ENCODE results near the gene PAQR7. TPM values are rescaled to one million over a fixed set of nuclear protein-coding genes. Genes with fewer than 3 reads are reported as not detected.
"Not testable (repeated sequence)": the region's sequence is repeated elsewhere in the genome, so short reads cannot be mapped to it uniquely, and the experiment has no call there.

PAQR7 gene
- polyA plus RNA-seq, 1 donor from 2014 or later = 4.1 TPM

DNA sequence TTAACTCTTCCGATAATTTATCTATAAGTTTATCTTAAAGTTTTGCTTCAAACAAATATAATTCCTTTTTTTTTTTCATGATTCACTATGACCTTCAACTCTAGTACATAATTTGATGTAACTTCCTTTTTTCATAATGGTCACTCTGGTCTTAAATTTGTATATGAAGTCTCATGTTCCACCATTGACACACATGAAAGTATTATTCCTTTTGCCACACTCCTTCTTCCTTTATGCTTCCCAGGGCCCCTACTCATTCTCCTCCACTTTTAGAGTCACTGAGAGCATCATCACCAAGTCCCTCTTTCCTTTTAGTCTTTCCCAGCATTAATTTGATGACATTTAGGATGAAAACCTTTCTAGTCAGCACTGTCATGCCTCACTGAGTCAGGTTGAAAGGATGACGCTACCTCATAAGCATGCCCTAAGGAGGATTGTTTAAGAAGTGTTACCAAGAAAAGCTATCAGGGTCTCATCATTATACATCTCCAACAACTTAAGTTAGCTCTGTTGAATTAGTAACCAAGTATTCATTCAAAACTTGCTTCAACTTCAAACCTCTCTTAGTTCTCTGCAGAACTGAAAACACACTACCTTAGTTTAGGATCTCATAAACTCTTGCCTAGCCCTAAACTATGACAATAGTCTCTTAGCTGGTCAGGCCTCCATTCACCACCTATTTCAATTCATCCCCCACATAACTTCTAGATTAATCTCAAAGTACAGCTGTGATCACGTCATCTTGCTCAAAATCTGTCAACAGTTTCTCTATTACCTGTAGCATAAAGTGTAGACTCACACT lies 30.8 kb downstream of the PAQR7 start:
- Histone ChIP-seq H3K9me3 (ENCODE audit: low read length) (no peaks in the 10 kb centered on the region), H3K79me2 (replicated peaks; ENCODE audit: insufficient read depth, low read length) (no peaks in the 10 kb centered on the region), H3K36me3 (ENCODE audit: insufficient read depth, low read length) (no peaks in the 10 kb centered on the region), H4K20me1 (ENCODE audit: insufficient read depth) (no peaks in the 10 kb centered on the region), H3K4me3 (ENCODE audit: low read length) (no peak overlapping the region), H3K27ac (ENCODE audit: low read length) (no peak overlapping the region), H3K4me2 (ENCODE audit: low read length) (no peak overlapping the region), H3K27me3 (ENCODE audit: insufficient read depth, low read depth, low read length) (no peaks in the 10 kb centered on the region), H3K9ac (ENCODE audit: low read length) (no peak overlapping the region), H3K9me2 (ENCODE audit: insufficient read depth, low read length) (no peaks in the 10 kb centered on the region), H3F3A (ENCODE audit: insufficient read depth, low read length, poor library complexity, severe bottlenecking) (no peaks in the 10 kb centered on the region), H2AFZ (ENCODE audit: low read depth, low read length) (no peak overlapping the region)
- TF ChIP-seq SMC3 (conservative IDR thresholded peaks at IDR 0.05; ENCODE audit: poor library complexity) (no peak), POLR2AphosphoS5 (IDR thresholded peaks at IDR 0.05) (no peak), TAF1 (IDR thresholded peaks at IDR 0.05; ENCODE audit: low read depth) (no peak), MXI1 (conservative IDR thresholded peaks at IDR 0.05; ENCODE audit: poor library complexity, severe bottlenecking) (no peak), RAD21 (conservative IDR thresholded peaks at IDR 0.05) (no peak), EP300 (conservative IDR thresholded peaks at IDR 0.05; ENCODE audit: poor library complexity, severe bottlenecking) (no peak), EZH2 (IDR thresholded peaks at IDR 0.05; ENCODE audit: borderline replicate concordance, insufficient read depth, low read length, poor library complexity, severe bottlenecking) (no peak)
- TF ChIP-seq, protein P1, sequence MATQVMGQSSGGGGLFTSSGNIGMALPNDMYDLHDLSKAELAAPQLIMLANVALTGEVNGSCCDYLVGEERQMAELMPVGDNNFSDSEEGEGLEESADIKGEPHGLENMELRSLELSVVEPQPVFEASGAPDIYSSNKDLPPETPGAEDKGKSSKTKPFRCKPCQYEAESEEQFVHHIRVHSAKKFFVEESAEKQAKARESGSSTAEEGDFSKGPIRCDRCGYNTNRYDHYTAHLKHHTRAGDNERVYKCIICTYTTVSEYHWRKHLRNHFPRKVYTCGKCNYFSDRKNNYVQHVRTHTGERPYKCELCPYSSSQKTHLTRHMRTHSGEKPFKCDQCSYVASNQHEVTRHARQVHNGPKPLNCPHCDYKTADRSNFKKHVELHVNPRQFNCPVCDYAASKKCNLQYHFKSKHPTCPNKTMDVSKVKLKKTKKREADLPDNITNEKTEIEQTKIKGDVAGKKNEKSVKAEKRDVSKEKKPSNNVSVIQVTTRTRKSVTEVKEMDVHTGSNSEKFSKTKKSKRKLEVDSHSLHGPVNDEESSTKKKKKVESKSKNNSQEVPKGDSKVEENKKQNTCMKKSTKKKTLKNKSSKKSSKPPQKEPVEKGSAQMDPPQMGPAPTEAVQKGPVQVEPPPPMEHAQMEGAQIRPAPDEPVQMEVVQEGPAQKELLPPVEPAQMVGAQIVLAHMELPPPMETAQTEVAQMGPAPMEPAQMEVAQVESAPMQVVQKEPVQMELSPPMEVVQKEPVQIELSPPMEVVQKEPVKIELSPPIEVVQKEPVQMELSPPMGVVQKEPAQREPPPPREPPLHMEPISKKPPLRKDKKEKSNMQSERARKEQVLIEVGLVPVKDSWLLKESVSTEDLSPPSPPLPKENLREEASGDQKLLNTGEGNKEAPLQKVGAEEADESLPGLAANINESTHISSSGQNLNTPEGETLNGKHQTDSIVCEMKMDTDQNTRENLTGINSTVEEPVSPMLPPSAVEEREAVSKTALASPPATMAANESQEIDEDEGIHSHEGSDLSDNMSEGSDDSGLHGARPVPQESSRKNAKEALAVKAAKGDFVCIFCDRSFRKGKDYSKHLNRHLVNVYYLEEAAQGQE (IDR thresholded peaks at IDR 0.05; ENCODE audit: borderline replicate concordance) = no peak
- TF ChIP-seq, protein P2, sequence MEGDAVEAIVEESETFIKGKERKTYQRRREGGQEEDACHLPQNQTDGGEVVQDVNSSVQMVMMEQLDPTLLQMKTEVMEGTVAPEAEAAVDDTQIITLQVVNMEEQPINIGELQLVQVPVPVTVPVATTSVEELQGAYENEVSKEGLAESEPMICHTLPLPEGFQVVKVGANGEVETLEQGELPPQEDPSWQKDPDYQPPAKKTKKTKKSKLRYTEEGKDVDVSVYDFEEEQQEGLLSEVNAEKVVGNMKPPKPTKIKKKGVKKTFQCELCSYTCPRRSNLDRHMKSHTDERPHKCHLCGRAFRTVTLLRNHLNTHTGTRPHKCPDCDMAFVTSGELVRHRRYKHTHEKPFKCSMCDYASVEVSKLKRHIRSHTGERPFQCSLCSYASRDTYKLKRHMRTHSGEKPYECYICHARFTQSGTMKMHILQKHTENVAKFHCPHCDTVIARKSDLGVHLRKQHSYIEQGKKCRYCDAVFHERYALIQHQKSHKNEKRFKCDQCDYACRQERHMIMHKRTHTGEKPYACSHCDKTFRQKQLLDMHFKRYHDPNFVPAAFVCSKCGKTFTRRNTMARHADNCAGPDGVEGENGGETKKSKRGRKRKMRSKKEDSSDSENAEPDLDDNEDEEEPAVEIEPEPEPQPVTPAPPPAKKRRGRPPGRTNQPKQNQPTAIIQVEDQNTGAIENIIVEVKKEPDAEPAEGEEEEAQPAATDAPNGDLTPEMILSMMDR (IDR thresholded peaks at IDR 0.05; ENCODE audit: poor library complexity, severe bottlenecking) = no peak

DNA sequence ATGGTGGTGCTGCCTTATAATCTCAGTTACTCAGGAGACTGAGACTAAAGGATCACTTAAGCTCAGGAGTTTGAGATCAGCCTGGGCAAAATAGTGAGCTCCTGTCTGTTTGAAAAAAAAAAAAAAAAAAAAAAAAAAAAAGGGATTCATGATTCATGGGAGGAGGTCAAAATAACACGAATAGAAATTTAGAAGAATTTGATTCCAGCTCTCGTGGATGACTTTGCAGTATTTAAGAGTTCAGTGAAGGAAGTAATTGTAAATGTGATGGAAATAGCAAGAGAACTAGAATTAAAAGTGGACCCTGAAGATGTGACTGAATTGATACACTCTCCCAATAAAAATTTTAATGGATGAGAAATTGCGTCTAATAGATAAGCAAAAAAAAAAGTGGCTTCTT lies 32.0 kb downstream of the PAQR7 start:
- TF ChIP-seq EZH2 (IDR thresholded peaks at IDR 0.05; ENCODE audit: borderline replicate concordance, insufficient read depth, low read length, poor library complexity, severe bottlenecking) = no peak
- no peak for TF ChIP-seq MXI1 (conservative IDR thresholded peaks at IDR 0.05; ENCODE audit: poor library complexity, severe bottlenecking)
- no peak for TF ChIP-seq POLR2AphosphoS5 (IDR thresholded peaks at IDR 0.05)
- TF ChIP-seq, protein P2 (IDR thresholded peaks at IDR 0.05; ENCODE audit: poor library complexity, severe bottlenecking) = no peak
- TF ChIP-seq TAF1 (IDR thresholded peaks at IDR 0.05; ENCODE audit: low read depth) = no peak
- TF ChIP-seq, protein P1 (IDR thresholded peaks at IDR 0.05; ENCODE audit: borderline replicate concordance) = no peak
- no peak for TF ChIP-seq EP300 (conservative IDR thresholded peaks at IDR 0.05; ENCODE audit: poor library complexity, severe bottlenecking)
- H3K36me3 ChIP-seq (ENCODE audit: insufficient read depth, low read length) = no peaks in the 10 kb centered on the region
- H3K79me2 ChIP-seq (replicated peaks; ENCODE audit: insufficient read depth, low read length) = no peaks in the 10 kb centered on the region
- H2AFZ ChIP-seq (ENCODE audit: low read depth, low read length) = no peak overlapping the region
- no peak overlapping the region for H3K4me2 ChIP-seq (ENCODE audit: low read length)
- H3K27me3 ChIP-seq (ENCODE audit: insufficient read depth, low read depth, low read length) = no peaks in the 10 kb centered on the region
- H3K4me3 ChIP-seq (ENCODE audit: low read length) = no peak overlapping the region
- H3F3A ChIP-seq (ENCODE audit: insufficient read depth, low read length, poor library complexity, severe bottlenecking) = no peaks in the 10 kb centered on the region
- H3K9me2 ChIP-seq (ENCODE audit: insufficient read depth, low read length) = no peaks in the 10 kb centered on the region
- no peak overlapping the region for H3K27ac ChIP-seq (ENCODE audit: low read length)
- H3K9me3 ChIP-seq (ENCODE audit: low read length) = no peaks in the 10 kb centered on the region
- H3K9ac ChIP-seq (ENCODE audit: low read length) = no peak overlapping the region
- H4K20me1 ChIP-seq (ENCODE audit: insufficient read depth) = no peaks in the 10 kb centered on the region

- not testable (repeated sequence) for H3F3A ChIP-seq (ENCODE audit: insufficient read depth, low read length, poor library complexity, severe bottlenecking); H3K27me3 ChIP-seq (ENCODE audit: insufficient read depth, low read depth, low read length); H3K4me3 ChIP-seq (ENCODE audit: low read length); H4K20me1 ChIP-seq (ENCODE audit: insufficient read depth); H2AFZ ChIP-seq (ENCODE audit: low read depth, low read length); H3K9me2 ChIP-seq (ENCODE audit: insufficient read depth, low read length); H3K9ac ChIP-seq (ENCODE audit: low read length); H3K4me2 ChIP-seq (ENCODE audit: low read length); H3K27ac ChIP-seq (ENCODE audit: low read length); H3K36me3 ChIP-seq (ENCODE audit: insufficient read depth, low read length); H3K79me2 ChIP-seq (replicated peaks; ENCODE audit: insufficient read depth, low read length); H3K9me3 ChIP-seq (ENCODE audit: low read length)
These were observed 35.7 kb downstream of the PAQR7 start for GRCh38 chr1:25839808-25840207.
